CD4-positive, CD25-positive, alpha-beta regulatory T cell (primary cell): ENCODE measurements around the gene RNASET2. TPM values are rescaled to one million over a fixed set of nuclear protein-coding genes. Genes with fewer than 3 reads are reported as not detected.

Source experiments
- ATAC-seq, 2 donors: fragments of 150-1000 bp; cut with Tn5 transposase; one replicate each; pipeline ENCODE4 v1.10.0; 2021; ENCODE audit warnings: low read depth in 2 of 2, moderate number of reproducible peaks in 2 of 2, moderate library complexity in 1 of 2
- DNase-seq, 3 donors: peaks; one replicate each; pipeline versions ENCODE4 v3.0.0 to v3.0.0-alpha.2; 2012 to 2022; ENCODE audit warnings: mixed read lengths in 1 of 3
- H3K27ac ChIP-seq: one replicate; pipeline ENCODE4 v1.7.0; 2013; ENCODE audit warnings: mild to moderate bottlenecking, low read length; ENCODE audit not compliant: insufficient read depth, poor library complexity, severe bottlenecking
- H3K27me3 ChIP-seq: one replicate; pipeline ENCODE4 v1.7.0; 2013; ENCODE audit warnings: low read length; ENCODE audit not compliant: control insufficient read depth, insufficient read depth
- H3K36me3 ChIP-seq: one replicate; pipeline ENCODE4 v1.7.0; 2013; ENCODE audit warnings: mild to moderate bottlenecking, low read length, moderate library complexity; ENCODE audit not compliant: control insufficient read depth, insufficient read depth
- H3K4me1 ChIP-seq: 2 replicates; pipeline ENCODE4 v1.7.0; 2013; ENCODE audit warnings: mild to moderate bottlenecking, low read length; ENCODE audit not compliant: insufficient read depth, control insufficient read depth, poor library complexity, severe bottlenecking
- H3K4me3 ChIP-seq: one replicate; pipeline ENCODE4 v1.7.0; 2013; ENCODE audit warnings: low read depth, mild to moderate bottlenecking, low read length, moderate library complexity
- H3K9me3 ChIP-seq, 2 experiments: 1 replicate in 1 of 2; 2 replicates in 1 of 2; pipeline ENCODE4 v1.7.0; 2013; ENCODE audit warnings: low read length in 2 of 2, mild to moderate bottlenecking in 1 of 2, moderate library complexity in 1 of 2; ENCODE audit not compliant: control insufficient read depth in 2 of 2
- H3K27ac Mint-ChIP-seq, 3 donors: one replicate each; pipeline ENCODE4 v1.8.0; 2020 to 2022; ENCODE audit warnings: mild to moderate bottlenecking in 3 of 3, mixed read lengths in 3 of 3, moderate library complexity in 2 of 3
- H3K27me3 Mint-ChIP-seq: one replicate; pipeline ENCODE4 v1.8.0; 2022; ENCODE audit warnings: mild to moderate bottlenecking, mixed read lengths
- H3K36me3 Mint-ChIP-seq: one replicate; pipeline ENCODE4 v1.8.0; 2020; ENCODE audit warnings: mixed read lengths
- H3K4me1 Mint-ChIP-seq, 4 donors: one replicate each; pipeline ENCODE4 v1.8.0; 2020 to 2022; ENCODE audit warnings: mixed read lengths in 4 of 4, mild to moderate bottlenecking in 1 of 4
- H3K4me3 Mint-ChIP-seq, 4 donors: one replicate each; pipeline ENCODE4 v1.8.0; 2020 to 2022; ENCODE audit warnings: mild to moderate bottlenecking in 4 of 4, mixed read lengths in 4 of 4, moderate library complexity in 3 of 4
- H3K9me3 Mint-ChIP-seq, 7 donors: one replicate each; pipeline ENCODE4 v1.8.0; 2020 to 2022; ENCODE audit warnings: mixed read lengths in 7 of 7, mild to moderate bottlenecking in 3 of 7, moderate library complexity in 2 of 7
- polyA plus RNA-seq, 4 donors: library from polyadenylated mRNA; unstranded; fragments of 300-500 nt; fragmentation: Illumina TruSeq; gene quantifications; one replicate each; pipeline ENCODE4 v1.2.3, GENCODE V29; 2021
- total RNA-seq: library from RNA; stranded (reverse); gene quantifications from one replicate; pipeline ENCODE4 v1.2.3, GENCODE V29; 2022

RNASET2 gene
- total and polyA plus RNA-seq, 5 donors from 2014 or later = 213 to 410 (median 371) TPM

DNA sequence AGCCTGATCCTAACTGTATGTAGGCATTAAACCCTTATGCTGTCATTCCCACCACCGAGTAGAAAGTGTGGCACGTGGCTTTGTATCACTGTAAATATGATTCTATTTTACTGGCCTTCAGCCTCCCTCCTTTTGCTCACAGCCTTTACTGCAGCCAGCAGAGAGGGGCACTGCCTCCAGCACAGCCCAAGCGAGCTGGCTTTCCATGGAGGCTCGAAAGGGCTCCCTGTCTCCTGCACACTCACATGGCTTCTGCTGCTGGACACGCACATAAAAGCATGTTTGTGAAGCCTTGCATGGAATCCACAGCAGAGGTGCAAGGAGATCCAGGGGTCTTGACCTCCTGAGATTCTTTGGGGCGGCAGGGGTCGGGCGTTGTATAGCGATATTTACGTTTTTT, 51.3 kb downstream of the RNASET2 start:
- Histone ChIP-seq H3K27ac (no peak overlapping the region), H3K4me3 (no peak overlapping the region), H3K27me3 (no peaks in the 10 kb centered on the region), H3K4me1 (peaks cover 18% of the 10 kb centered on the region), H3K9me3 (no peaks in the 10 kb centered on the region), H3K36me3 (no peaks in the 10 kb centered on the region)
- no peaks in the 10 kb centered on the region for H3K27me3 Mint-ChIP-seq
- H3K9me3 Mint-ChIP-seq = no peaks in the 10 kb centered on the region
- H3K4me3 Mint-ChIP-seq = peak overlapping the region in 1 of 4 donors; percentile 47
- H3K36me3 Mint-ChIP-seq = peaks cover 22% of the 10 kb centered on the region
- peak overlapping the region in 1 of 3 donors; percentile 76 for H3K27ac Mint-ChIP-seq
- peaks cover 13 to 39% (median 24%) of the 10 kb centered on the region in 4 donors for H3K4me1 Mint-ChIP-seq
- ATAC-seq (no peak), DNase-seq (no peak)

DNA sequence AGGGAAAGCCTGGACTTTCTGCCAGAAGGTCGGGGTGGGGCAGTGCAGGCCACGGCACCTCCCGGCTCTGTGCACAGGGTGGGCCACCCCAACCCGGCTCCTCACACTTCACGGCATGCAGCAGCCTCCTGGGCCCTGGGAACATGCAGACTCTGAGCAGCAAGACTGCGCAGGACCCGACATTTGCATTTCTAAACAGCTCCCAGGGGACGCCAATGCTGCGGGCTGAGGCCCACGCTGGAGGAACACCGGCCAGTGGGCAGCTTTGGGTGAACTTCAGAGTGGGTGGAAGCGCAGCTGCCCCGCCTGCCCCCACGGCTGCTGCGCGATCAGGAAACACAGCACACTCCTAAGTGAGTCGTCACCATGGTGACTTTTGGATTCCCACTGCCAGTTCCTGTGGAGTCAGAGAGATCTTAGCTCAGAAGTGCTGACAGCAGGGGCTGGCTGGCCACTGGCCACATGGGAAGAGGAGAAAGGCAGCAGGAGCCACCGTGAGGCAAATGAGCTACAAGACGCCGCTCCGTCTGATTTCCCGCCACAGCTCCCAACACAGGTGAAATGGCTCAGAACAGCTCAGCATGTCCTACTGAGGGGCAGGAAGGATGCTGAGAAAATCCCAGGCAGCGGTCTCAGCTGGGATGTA, 52.1 kb downstream of the RNASET2 start:
- no peaks in the 10 kb centered on the region for H3K27me3 ChIP-seq
- H3K27me3 Mint-ChIP-seq = no peaks in the 10 kb centered on the region
- H3K36me3 Mint-ChIP-seq = peaks cover 22% of the 10 kb centered on the region
- no peak overlapping the region for H3K4me3 ChIP-seq
- H3K4me3 Mint-ChIP-seq = no peak overlapping the region
- H3K4me1 ChIP-seq = peaks cover 18% of the 10 kb centered on the region
- no peaks in the 10 kb centered on the region for H3K9me3 Mint-ChIP-seq
- peak overlapping the region in 1 of 3 donors; percentile 51 for H3K27ac Mint-ChIP-seq
- DNase-seq (no peak), ATAC-seq (no peak)
- H3K4me1 Mint-ChIP-seq = peaks cover 11 to 35% (median 24%) of the 10 kb centered on the region in 4 donors
- no peaks in the 10 kb centered on the region for H3K36me3 ChIP-seq
- no peaks in the 10 kb centered on the region for H3K9me3 ChIP-seq
- H3K27ac ChIP-seq = no peak overlapping the region

DNA sequence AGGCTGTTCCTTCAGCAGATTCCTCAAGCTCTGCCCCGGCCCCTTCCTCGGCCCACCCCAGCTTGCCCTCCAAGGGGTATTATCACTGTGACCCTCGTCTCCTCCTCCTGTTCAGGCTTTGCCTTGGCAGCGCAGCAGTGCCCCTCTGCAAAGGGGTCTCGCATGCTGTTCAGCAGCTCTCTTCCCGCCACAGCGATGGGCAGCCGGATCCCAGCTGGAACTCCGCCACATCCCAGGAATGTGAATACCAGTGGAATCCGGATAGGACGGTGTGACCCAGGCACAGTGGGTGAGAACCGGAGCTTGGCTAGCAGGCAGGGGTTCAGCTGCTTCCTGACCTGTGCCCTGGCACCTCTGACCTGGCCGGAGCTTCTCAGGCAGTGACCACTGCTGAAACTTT, 52.9 kb downstream of the RNASET2 start:
- ATAC-seq = no peak
- Mint-ChIP-seq H3K27me3 (no peaks in the 10 kb centered on the region), H3K4me1 (peaks cover 9 to 27% (median 21%) of the 10 kb centered on the region in 4 donors), H3K4me3 (no peak overlapping the region), H3K36me3 (peaks cover 17% of the 10 kb centered on the region), H3K27ac (no peak overlapping the region), H3K9me3 (no peaks in the 10 kb centered on the region)
- peaks cover 18% of the 10 kb centered on the region for H3K4me1 ChIP-seq
- H3K9me3 ChIP-seq = no peaks in the 10 kb centered on the region
- H3K4me3 ChIP-seq = no peak overlapping the region
- H3K36me3 ChIP-seq = no peaks in the 10 kb centered on the region
- DNase-seq = no peak
- H3K27ac ChIP-seq = no peak overlapping the region
- H3K27me3 ChIP-seq = no peaks in the 10 kb centered on the region

DNA sequence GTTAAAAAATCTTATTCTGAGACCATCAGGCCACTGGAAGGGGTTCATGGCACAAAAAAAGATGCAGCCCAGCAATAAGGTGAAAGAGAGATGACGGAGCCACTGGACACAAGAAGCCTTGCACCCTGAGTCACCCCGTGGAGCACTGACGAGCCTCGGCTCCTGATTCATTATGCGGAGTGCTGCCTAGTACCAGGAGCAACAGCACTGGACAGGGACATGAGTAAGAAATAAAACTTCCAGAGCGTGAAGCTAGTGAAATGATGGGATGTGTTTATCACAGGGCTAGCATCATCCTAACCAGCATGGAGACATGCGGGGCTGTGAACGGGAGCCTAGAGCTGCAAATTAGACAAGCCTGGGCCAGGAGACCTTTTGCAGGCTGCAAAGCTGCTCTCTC, 53.3 kb downstream of the RNASET2 start:
- DNase-seq (no peak), ATAC-seq (no peak)
- no peaks in the 10 kb centered on the region for H3K36me3 ChIP-seq
- no peaks in the 10 kb centered on the region for H3K9me3 ChIP-seq
- no peak overlapping the region for H3K4me3 Mint-ChIP-seq
- peaks cover 14% of the 10 kb centered on the region for H3K4me1 ChIP-seq
- H3K27me3 ChIP-seq = no peaks in the 10 kb centered on the region
- H3K4me3 ChIP-seq = no peak overlapping the region
- no peak overlapping the region for H3K27ac Mint-ChIP-seq
- no peak overlapping the region for H3K27ac ChIP-seq
- peaks cover 9 to 23% (median 17%) of the 10 kb centered on the region in 4 donors for H3K4me1 Mint-ChIP-seq
- H3K36me3 Mint-ChIP-seq = peaks cover 19% of the 10 kb centered on the region
- H3K27me3 Mint-ChIP-seq = no peaks in the 10 kb centered on the region
- no peaks in the 10 kb centered on the region for H3K9me3 Mint-ChIP-seq

DNA sequence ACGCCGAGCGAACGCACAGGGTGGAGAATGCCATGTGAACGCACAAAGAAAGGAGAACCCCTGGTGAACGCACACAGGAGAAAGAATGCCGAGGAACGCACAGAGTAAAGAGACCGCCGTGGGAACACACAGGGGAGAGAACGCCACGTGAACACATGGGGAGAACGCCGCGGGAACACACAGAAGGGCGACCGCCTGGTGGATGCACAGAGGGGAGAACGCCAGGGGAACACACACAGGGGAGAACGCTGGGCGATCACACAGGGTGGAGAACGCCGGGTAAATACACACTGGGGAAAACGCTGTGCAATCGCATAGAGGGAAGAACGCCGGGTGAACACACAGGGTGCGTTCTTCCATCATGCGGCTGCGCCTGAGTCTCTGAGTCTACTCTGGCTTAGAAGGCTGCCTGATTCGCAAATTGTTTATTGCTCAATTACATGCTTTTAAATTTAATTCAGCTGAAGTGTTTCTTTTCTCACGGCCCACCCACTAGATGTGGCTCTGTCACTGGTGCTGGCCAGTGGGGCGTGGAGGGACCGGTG, 54.1 kb downstream of the RNASET2 start:
- DNase-seq = no peak
- H3K27me3 Mint-ChIP-seq = no peaks in the 10 kb centered on the region
- peak overlapping the region in 1 of 3 donors; percentile 69 for H3K27ac Mint-ChIP-seq
- H3K4me3 ChIP-seq = no peak overlapping the region
- no peaks in the 10 kb centered on the region for H3K9me3 ChIP-seq
- no peak for ATAC-seq
- peaks cover 3 to 15% (median 10%) of the 10 kb centered on the region in 4 donors for H3K4me1 Mint-ChIP-seq
- no peaks in the 10 kb centered on the region for H3K9me3 Mint-ChIP-seq
- peaks cover 18% of the 10 kb centered on the region for H3K36me3 Mint-ChIP-seq
- H3K27ac ChIP-seq = no peak overlapping the region
- H3K4me1 ChIP-seq = peaks cover 7% of the 10 kb centered on the region
- no peaks in the 10 kb centered on the region for H3K36me3 ChIP-seq
- H3K27me3 ChIP-seq = no peaks in the 10 kb centered on the region
- H3K4me3 Mint-ChIP-seq = no peak overlapping the region

DNA sequence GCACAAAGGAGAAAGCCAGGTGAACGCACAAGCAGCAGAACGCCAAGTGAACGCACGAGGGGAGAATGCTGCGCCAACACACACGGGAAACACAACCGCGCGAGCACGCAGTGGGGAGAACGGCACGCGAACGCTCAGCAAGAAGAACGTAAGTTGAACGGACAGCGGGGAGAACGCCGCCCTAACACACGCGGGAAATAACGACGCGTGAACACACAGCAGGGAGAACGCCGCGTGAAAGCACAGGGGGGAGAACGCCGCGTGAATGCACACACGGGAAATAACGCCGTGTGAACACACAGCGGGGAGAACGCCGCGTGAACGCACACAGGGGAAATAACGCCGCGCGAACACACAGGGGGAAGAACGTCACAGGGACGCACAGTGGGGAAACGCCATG, 54.7 kb downstream of the RNASET2 start:
- no peak overlapping the region for H3K27ac ChIP-seq
- no peak overlapping the region for H3K27ac Mint-ChIP-seq
- H3K4me3 ChIP-seq = no peak overlapping the region
- peaks cover under 1% of the 10 kb centered on the region for H3K4me1 ChIP-seq
- H3K36me3 ChIP-seq = no peaks in the 10 kb centered on the region
- DNase-seq (no peak), ATAC-seq (no peak)
- H3K4me3 Mint-ChIP-seq = no peak overlapping the region
- H3K36me3 Mint-ChIP-seq = peaks cover 12% of the 10 kb centered on the region
- peaks cover 0 to 9% (median 4%) of the 10 kb centered on the region in 4 donors for H3K4me1 Mint-ChIP-seq
- no peaks in the 10 kb centered on the region for H3K27me3 ChIP-seq
- no peaks in the 10 kb centered on the region for H3K9me3 ChIP-seq
- H3K9me3 Mint-ChIP-seq = no peaks in the 10 kb centered on the region
- H3K27me3 Mint-ChIP-seq = no peaks in the 10 kb centered on the region

DNA sequence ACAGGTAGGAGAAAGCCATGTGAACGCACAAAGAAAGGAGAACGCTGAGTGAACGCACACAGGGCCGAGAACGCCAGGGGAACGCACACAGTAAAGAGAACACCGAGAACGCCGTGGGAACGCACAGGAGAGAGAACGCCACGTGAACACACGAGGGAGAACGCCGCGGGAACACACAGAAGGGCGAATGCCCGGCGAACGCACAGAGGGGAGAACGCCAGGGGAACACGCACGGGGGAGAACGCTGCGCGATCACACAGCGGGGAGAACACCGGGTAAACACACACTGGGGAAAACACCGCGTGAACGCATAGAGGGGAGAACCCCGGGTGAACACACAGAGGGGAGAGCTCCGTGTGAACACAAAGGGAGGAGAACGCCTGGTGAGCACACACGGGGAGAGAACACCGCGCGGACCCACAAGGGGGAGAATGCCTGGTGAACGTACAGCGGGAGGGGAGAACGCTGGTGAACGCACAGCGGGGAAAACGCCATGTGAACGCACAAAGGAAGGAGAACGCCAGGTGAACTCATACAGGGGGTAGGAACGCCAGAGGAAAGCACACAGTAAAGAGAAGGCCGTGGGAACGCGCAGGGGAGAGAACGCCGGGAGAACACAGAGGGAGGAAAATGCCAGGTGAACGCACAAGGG, 55.3 kb downstream of the RNASET2 start:
- Mint-ChIP-seq H3K4me1 (peaks cover 0 to 4% (median under 1%) of the 10 kb centered on the region in 4 donors), H3K9me3 (no peaks in the 10 kb centered on the region), H3K4me3 (no peak overlapping the region), H3K27ac (peak overlapping the region in 1 of 3 donors; percentile 15), H3K27me3 (no peaks in the 10 kb centered on the region), H3K36me3 (peaks cover 8% of the 10 kb centered on the region)
- no peak overlapping the region for H3K27ac ChIP-seq
- H3K9me3 ChIP-seq = no peaks in the 10 kb centered on the region
- H3K27me3 ChIP-seq = no peaks in the 10 kb centered on the region
- no peak for ATAC-seq
- no peaks in the 10 kb centered on the region for H3K36me3 ChIP-seq
- no peak for DNase-seq
- H3K4me1 ChIP-seq = no peaks in the 10 kb centered on the region
- no peak overlapping the region for H3K4me3 ChIP-seq
